OCI-LY1 (cell line): ENCODE results near the gene COA1.

Source experiments
- H2AFZ ChIP-seq: fragments of 200-600 bp; sonication (generic), shearing (Covaris generic); 2 replicates; pipeline ENCODE4 v1.6.0; 2014; ENCODE audit warnings: antibody characterized with exemption, mild to moderate bottlenecking, low read length
- H3F3A ChIP-seq: fragments of 200-600 bp; sonication (generic), shearing (Covaris generic); 2 replicates; pipeline ENCODE4 v1.6.0; 2014; ENCODE audit warnings: mild to moderate bottlenecking, antibody characterized with exemption, low read length, moderate library complexity; ENCODE audit not compliant: insufficient read depth
- H3K27ac ChIP-seq: fragments of 200-600 bp; sonication (generic); 2 replicates; pipeline ENCODE4 v1.5.1; 2014; ENCODE audit warnings: low read length, mixed run types, mild to moderate bottlenecking, low read depth; ENCODE audit not compliant: poor library complexity, severe bottlenecking
- H3K27me3 ChIP-seq: fragments of 200-600 bp; sonication (generic); 2 replicates; pipeline ENCODE4 v1.6.0; 2014; ENCODE audit warnings: antibody characterized with exemption, mild to moderate bottlenecking, low read length, moderate library complexity; ENCODE audit not compliant: insufficient read depth
- H3K36me3 ChIP-seq: fragments of 200-600 bp; sonication (generic); 2 replicates; pipeline ENCODE4 v1.6.1; 2014; ENCODE audit warnings: mild to moderate bottlenecking, antibody characterized with exemption, low read length, moderate library complexity, mixed read lengths; ENCODE audit not compliant: insufficient read depth
- H3K4me1 ChIP-seq: fragments of 200-600 bp; sonication (generic); 2 replicates; pipeline ENCODE4 v1.5.1; 2014; ENCODE audit warnings: mild to moderate bottlenecking, low read length, moderate library complexity; ENCODE audit not compliant: insufficient read depth, severe bottlenecking
- H3K4me2 ChIP-seq: fragments of 200-600 bp; sonication (generic), shearing (Covaris generic); 2 replicates; pipeline ENCODE4 v1.6.1; 2014; ENCODE audit warnings: low read length
- H3K4me3 ChIP-seq: fragments of 200-600 bp; sonication (generic); 2 replicates; pipeline ENCODE4 v1.5.1; 2014; ENCODE audit warnings: low read length, low read depth, mild to moderate bottlenecking, mixed read lengths; ENCODE audit not compliant: poor library complexity, severe bottlenecking
- H3K79me2 ChIP-seq: fragments of 200-600 bp; shearing (Covaris generic); 2 replicates; pipeline ENCODE4 v1.6.1; 2016; ENCODE audit warnings: mixed run types, low read length, mixed read lengths; ENCODE audit not compliant: insufficient read depth
- H3K9ac ChIP-seq: fragments of 200-600 bp; sonication (generic), shearing (Covaris generic); 2 replicates; pipeline ENCODE4 v1.6.1; 2014; ENCODE audit warnings: mild to moderate bottlenecking, low read length, mixed read lengths
- H3K9me2 ChIP-seq: fragments of 200-600 bp; sonication (generic), shearing (Covaris generic); 2 replicates; pipeline ENCODE4 v1.6.1; 2014; ENCODE audit warnings: low read depth, mild to moderate bottlenecking, low read length, mixed read lengths
- H3K9me3 ChIP-seq: fragments of 200-600 bp; shearing (Covaris generic); 2 replicates; pipeline ENCODE4 v1.6.1; 2014; ENCODE audit warnings: low read length, mixed read lengths
- H4K20me1 ChIP-seq: fragments of 200-600 bp; sonication (generic), shearing (Covaris generic); 2 replicates; pipeline ENCODE4 v1.6.0; 2016; ENCODE audit warnings: mild to moderate bottlenecking, low read length; ENCODE audit not compliant: insufficient read depth
- CTCF ChIP-seq: fragments of 200-600 bp; sonication (generic), shearing (Covaris generic); IDR thresholded peaks from 2 replicates; pipeline ENCODE4 v1.5.1; 2017; ENCODE audit warnings: mild to moderate bottlenecking, antibody characterized with exemption, low read length, moderate library complexity, mixed read lengths
- EZH2 ChIP-seq: fragments of 200-600 bp; sonication (generic), shearing (Covaris generic); IDR thresholded peaks from 2 replicates; pipeline ENCODE4 v1.8.0; 2017; ENCODE audit warnings: borderline replicate concordance, mixed run types, mild to moderate bottlenecking, antibody characterized with exemption, low read length, moderate library complexity, mixed read lengths

COA1 gene

GRCh38 chr7:43761382-43761781 is 32.1 kb upstream of the COA1 start:
- Histone ChIP-seq H4K20me1 (no peaks in the 10 kb centered on the region), H2AFZ (no peak overlapping the region), H3F3A (no peaks in the 10 kb centered on the region), H3K4me1 (peaks cover 17% of the 10 kb centered on the region), H3K79me2 (no peaks in the 10 kb centered on the region), H3K9ac (no peak overlapping the region), H3K4me2 (no peak overlapping the region), H3K36me3 (no peaks in the 10 kb centered on the region), H3K27me3 (peaks cover 4% of the 10 kb centered on the region; the same call in 1 of the 2 replicates), H3K4me3 (no peak overlapping the region), H3K9me2 (no peaks in the 10 kb centered on the region), H3K9me3 (no peaks in the 10 kb centered on the region), H3K27ac (no peak overlapping the region)
- TF ChIP-seq CTCF (no peak), EZH2 (no peak)

GRCh38 chr7:43760861-43761260 is 31.5 kb upstream of the COA1 start:
- no peak overlapping the region for H3K4me2 ChIP-seq
- H3K4me3 ChIP-seq, result no peak overlapping the region
- no peaks in the 10 kb centered on the region for H3K36me3 ChIP-seq
- peaks cover 17% of the 10 kb centered on the region for H3K4me1 ChIP-seq
- no peak overlapping the region for H2AFZ ChIP-seq
- no peaks in the 10 kb centered on the region for H3F3A ChIP-seq
- H3K79me2 ChIP-seq, result no peaks in the 10 kb centered on the region
- TF ChIP-seq EZH2, result no peak
- no peak for TF ChIP-seq CTCF
- peaks cover 4% of the 10 kb centered on the region; the same call in 1 of the 2 replicates for H3K27me3 ChIP-seq
- H3K9me2 ChIP-seq, result no peaks in the 10 kb centered on the region
- no peak overlapping the region for H3K9ac ChIP-seq
- H3K27ac ChIP-seq, result no peak overlapping the region
- H3K9me3 ChIP-seq, result no peaks in the 10 kb centered on the region
- H4K20me1 ChIP-seq, result no peaks in the 10 kb centered on the region

- no peak for TF ChIP-seq EZH2
- TF ChIP-seq CTCF, result no peak
- no peak overlapping the region for H3K27ac ChIP-seq
- H3F3A ChIP-seq, result no peaks in the 10 kb centered on the region
- H3K79me2 ChIP-seq, result no peaks in the 10 kb centered on the region
- no peaks in the 10 kb centered on the region for H4K20me1 ChIP-seq
- H3K36me3 ChIP-seq, result no peaks in the 10 kb centered on the region
- no peak overlapping the region for H2AFZ ChIP-seq
- peak overlapping the region; percentile 65 for H3K4me3 ChIP-seq
- peaks cover 10% of the 10 kb centered on the region for H3K4me1 ChIP-seq
- H3K9me3 ChIP-seq, result no peaks in the 10 kb centered on the region
- H3K4me2 ChIP-seq, result peak overlapping the region; percentile 81
- H3K9me2 ChIP-seq, result no peaks in the 10 kb centered on the region
- H3K9ac ChIP-seq, result peak overlapping the region; percentile 47; the same call in 1 of the 2 replicates
- H3K27me3 ChIP-seq, result peaks cover 4% of the 10 kb centered on the region; the same call in 1 of the 2 replicates
Observed at GRCh38 chr7:43758822-43759683, 29.7 kb upstream of the COA1 start.
